BJ (cell line): ENCODE measurements around the gene CFAP119. TPM values are rescaled to one million over a fixed set of nuclear protein-coding genes. Genes with fewer than 3 reads are reported as not detected.

ENCODE experiments used
- CTCF ChIA-PET: fragments of 350-600 bp; formaldehyde crosslinking; extraction: SDS; loops from one replicate; lab custom pipeline; 2021; ENCODE audit warnings: antibody characterized with exemption, inconsistent platforms; lab: Yijun Ruan, JAX
- POLR2A ChIA-PET: fragments of 300-600 bp; sonication (Branson Sonifier 250); formaldehyde crosslinking; extraction: SDS; loops from one replicate; lab custom pipeline; 2021; ENCODE audit warnings: antibody characterized with exemption; lab: Charles Lee
- DNase-seq: peaks from one replicate; pipeline ENCODE4 v3.0.0-alpha.2; 2011; ENCODE audit warnings: low read depth
- H3K27me3 ChIP-seq: 2 replicates; pipeline ENCODE4 v1.6.0; 2011; ENCODE audit warnings: low read length; ENCODE audit not compliant: control insufficient read depth, insufficient read depth
- H3K36me3 ChIP-seq: 2 replicates; pipeline ENCODE4 v1.5.1; 2011; ENCODE audit warnings: low read length; ENCODE audit not compliant: control insufficient read depth, insufficient read depth
- H3K4me3 ChIP-seq: 2 replicates; pipeline ENCODE4 v1.5.1; 2011; ENCODE audit warnings: low read depth, mild to moderate bottlenecking, control low read depth, low read length
- polyA plus RNA-seq: library from polyadenylated mRNA; depleted of rRNA; stranded (reverse); fragments of >200 nt; gene quantifications from 2 replicates; pipeline ENCODE4 v1.2.3, GENCODE V29; 2011
- TF ChIP-seq, protein P1 (sequence below): IDR thresholded peaks from 2 replicates; pipeline ENCODE4 v1.5.1; 2011; ENCODE audit warnings: low read depth, mild to moderate bottlenecking, control low read depth, inconsistent platforms, low read length, moderate library complexity; ENCODE audit not compliant: insufficient read depth

The CFAP119 gene
- polyA plus RNA-seq, 1 experiment = 4.7 TPM

DNA sequence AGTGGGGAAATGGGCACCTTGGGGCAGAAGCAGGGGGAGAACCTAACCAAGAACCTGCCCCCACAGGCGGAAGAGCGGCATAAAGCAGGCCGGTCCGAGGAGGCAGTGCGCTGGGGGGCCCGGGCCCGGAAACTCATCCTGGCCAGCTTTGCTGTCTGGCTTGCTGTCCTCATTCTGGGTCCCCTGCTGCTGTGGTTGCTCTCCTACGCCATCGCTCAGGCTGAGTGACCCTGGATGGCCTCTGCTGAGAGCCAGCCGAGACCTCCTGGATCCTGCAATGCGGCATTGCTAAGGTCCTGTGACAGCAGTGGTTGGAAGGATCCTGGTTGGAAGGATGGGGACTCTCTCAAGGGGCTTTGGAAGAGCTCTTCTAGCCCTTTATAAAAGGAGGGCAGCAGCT, 18.1 kb downstream of the CFAP119 start:
- POLR2A ChIA-PET = no interaction called here
- peaks cover 13% of the 10 kb centered on the region for H3K36me3 ChIP-seq
- H3K4me3 ChIP-seq = no peak overlapping the region
- CTCF ChIA-PET = no interaction called here
- H3K27me3 ChIP-seq = no peaks in the 10 kb centered on the region
- no peak for DNase-seq
- TF ChIP-seq, protein P1, sequence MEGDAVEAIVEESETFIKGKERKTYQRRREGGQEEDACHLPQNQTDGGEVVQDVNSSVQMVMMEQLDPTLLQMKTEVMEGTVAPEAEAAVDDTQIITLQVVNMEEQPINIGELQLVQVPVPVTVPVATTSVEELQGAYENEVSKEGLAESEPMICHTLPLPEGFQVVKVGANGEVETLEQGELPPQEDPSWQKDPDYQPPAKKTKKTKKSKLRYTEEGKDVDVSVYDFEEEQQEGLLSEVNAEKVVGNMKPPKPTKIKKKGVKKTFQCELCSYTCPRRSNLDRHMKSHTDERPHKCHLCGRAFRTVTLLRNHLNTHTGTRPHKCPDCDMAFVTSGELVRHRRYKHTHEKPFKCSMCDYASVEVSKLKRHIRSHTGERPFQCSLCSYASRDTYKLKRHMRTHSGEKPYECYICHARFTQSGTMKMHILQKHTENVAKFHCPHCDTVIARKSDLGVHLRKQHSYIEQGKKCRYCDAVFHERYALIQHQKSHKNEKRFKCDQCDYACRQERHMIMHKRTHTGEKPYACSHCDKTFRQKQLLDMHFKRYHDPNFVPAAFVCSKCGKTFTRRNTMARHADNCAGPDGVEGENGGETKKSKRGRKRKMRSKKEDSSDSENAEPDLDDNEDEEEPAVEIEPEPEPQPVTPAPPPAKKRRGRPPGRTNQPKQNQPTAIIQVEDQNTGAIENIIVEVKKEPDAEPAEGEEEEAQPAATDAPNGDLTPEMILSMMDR = no peak

DNA sequence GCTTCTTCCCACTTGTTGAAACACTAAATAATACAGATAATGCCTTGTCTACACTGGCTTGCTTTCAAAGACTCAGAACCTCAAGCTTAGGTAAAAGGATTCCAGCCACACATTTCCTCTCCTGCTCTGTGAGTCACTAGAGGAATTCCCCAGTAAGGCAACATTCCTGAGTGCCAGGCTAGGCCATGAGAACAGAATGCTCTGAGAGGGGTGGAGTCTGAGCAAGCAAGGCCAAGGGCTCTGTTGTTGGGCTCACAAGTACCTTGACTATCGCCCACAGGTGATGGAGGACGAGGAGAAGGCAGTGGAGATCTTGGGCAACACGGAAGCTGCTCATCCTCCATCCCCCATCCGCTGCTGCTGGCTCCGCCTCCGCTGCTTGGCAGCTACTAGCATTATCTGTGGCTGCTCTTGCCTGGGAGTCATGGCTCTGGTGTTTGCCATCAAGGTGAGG, 20.4 kb downstream of the CFAP119 start:
- no peaks in the 10 kb centered on the region for H3K27me3 ChIP-seq
- H3K36me3 ChIP-seq = peaks cover 30% of the 10 kb centered on the region
- POLR2A ChIA-PET = interaction anchor here (0.5 kb wide), 1 partner anchor 69 kb away, joined by 20 read pairs; no protein-coding TSS in a partner anchor
- CTCF ChIA-PET = no interaction called here
- TF ChIP-seq, protein P1 = no peak
- peak; percentile 38 for DNase-seq
- no peak overlapping the region for H3K4me3 ChIP-seq

DNA sequence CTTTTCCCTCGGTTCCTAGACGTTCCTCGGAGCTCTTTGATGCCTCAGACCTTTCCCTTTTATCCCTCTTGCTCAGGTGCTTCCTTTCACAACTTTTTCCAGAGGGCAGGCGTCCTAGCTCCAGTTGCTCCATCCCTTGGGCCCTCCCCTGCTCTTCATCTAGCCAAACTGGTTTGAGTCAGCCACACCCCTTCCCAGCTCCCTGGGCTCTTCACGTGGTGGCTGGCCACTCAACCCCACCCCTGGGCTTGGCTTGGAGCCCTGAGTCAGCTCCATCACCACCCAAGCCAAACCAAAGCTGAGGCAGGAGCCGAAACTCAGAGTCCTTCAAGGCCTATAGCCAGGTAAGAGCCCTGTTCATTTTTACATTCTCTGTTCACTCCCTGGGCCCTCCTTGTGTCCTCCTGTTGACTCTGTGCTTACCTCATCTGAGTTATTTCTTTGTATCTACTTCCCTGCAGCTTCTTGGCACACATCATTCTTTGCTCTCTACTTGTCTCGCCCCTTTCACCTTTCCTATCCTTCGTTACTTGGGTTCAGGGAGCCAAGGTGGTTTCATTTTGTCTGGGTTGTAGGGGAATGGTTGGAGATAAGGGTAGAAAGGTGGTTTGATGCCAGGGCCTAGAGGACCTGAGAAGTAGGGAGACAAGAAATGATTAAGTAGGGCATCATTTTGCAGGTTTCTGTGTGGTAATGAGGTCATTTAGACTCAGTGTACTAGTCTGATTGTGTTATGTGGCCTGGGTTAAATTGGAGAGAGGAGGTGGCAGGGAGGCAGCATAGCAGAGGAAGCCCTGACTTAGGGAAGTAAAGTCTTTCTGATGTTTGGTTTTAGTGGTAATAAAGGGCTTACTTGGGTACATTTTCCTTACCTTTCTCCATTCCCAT, 21.3 kb downstream of the CFAP119 start:
- peaks cover 37% of the 10 kb centered on the region for H3K36me3 ChIP-seq
- TF ChIP-seq, protein P1 = no peak
- CTCF ChIA-PET = no interaction called here

DNA sequence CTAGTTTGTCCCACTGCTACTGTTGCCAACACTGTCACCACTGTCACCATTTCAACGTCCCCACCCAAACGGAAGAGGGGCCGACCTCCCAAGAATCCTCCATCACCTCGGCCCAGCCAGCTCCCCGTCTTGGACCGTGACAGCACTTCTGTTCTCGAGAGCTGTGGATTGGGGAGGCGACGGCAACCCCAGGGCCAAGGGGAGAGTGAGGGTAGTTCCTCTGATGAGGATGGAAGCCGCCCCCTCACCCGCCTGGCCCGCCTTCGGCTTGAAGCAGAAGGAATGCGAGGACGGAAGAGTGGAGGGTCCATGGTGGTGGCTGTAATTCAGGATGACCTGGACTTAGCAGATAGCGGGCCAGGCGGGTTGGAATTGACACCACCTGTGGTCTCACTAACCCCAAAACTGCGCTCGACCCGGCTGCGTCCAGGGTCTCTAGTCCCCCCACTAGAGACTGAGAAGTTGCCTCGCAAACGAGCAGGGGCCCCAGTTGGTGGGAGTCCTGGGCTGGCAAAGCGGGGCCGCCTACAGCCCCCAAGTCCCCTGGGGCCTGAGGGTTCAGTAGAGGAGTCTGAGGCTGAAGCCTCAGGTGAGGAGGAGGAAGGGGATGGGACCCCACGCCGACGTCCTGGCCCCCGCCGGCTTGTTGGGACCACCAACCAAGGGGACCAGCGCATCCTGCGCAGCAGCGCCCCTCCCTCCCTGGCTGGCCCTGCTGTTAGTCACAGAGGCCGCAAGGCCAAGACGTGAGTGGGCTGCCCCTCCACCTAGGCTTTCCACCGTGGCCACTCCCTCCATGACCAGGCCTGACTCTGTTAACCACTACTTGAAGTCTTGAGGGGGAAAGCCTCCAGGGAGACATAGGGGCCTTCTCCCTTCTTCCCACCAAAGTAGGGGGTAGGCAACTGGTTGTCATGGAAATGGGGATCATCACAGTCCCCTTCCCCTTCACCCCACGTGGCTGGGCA, 22.6 kb downstream of the CFAP119 start:
- Histone ChIP-seq H3K27me3 (no peaks in the 10 kb centered on the region), H3K36me3 (peaks cover 42% of the 10 kb centered on the region), H3K4me3 (no peak overlapping the region)
- ChIA-PET CTCF (no interaction called here), POLR2A (no interaction called here)
- no peak for DNase-seq
- TF ChIP-seq, protein P1 = no peak

More for the DNA sequence above, 21.3 kb downstream of the CFAP119 start:
- Histone ChIP-seq H3K4me3 (no peak overlapping the region), H3K27me3 (no peaks in the 10 kb centered on the region)
- POLR2A ChIA-PET = interaction anchor here (0.5 to 0.6 kb wide), 2 partner anchors 64 to 70 kb away, joined by 16 to 20 read pairs; no protein-coding TSS in a partner anchor
- peak; percentile 22 for DNase-seq
